Measurements from ENCODE around the gene NR3C2. TPM values are rescaled to one million over a fixed set of nuclear protein-coding genes. Genes with fewer than 3 reads are reported as not detected.
A peak's percentile ranks its signal among the peaks of the same experiment; 100 is the strongest.

NR3C2 gene
- total and polyA plus RNA-seq, 3 experiments from 2014 or later = 5.7 to 7.3 (median 6.3) TPM

GRCh38 chr4:148287111-148287510 is 155.1 kb downstream of the NR3C2 start:
- no peak for DNase-seq
- peaks cover 30 to 76% (median 38%) of the 10 kb centered on the region in 3 donors for H3K4me1 Mint-ChIP-seq
- H3K36me3 ChIP-seq (ENCODE audit: insufficient read depth, low read length) = no peaks in the 10 kb centered on the region
- CTCF ChIA-PET = no interaction called here
- H3K36me3 Mint-ChIP-seq = no peaks in the 10 kb centered on the region
- H3K27ac Mint-ChIP-seq = no peak overlapping the region
- no peak overlapping the region for H3K27ac ChIP-seq (ENCODE audit: low read depth, low read length)
- POLR2A ChIA-PET = no interaction called here
- no peaks in the 10 kb centered on the region for H3K9me3 Mint-ChIP-seq
- H3K27me3 ChIP-seq (ENCODE audit: insufficient read depth, low read length, poor library complexity, severe bottlenecking) = no peaks in the 10 kb centered on the region
- no peak overlapping the region for H3K4me3 ChIP-seq (ENCODE audit: low read length)
- H3K9me3 ChIP-seq (ENCODE audit: low read length) = no peaks in the 10 kb centered on the region
- no peak overlapping the region for H3K4me3 Mint-ChIP-seq
- H3K27me3 Mint-ChIP-seq = peaks cover 0 to 3% of the 10 kb centered on the region in 2 donors
- H3K4me1 ChIP-seq (ENCODE audit: insufficient read depth, low read length) = no peaks in the 10 kb centered on the region

GRCh38 chr4:148286012-148286411 is 156.2 kb downstream of the NR3C2 start:
- no peak overlapping the region for H3K27ac ChIP-seq (ENCODE audit: low read depth, low read length)
- H3K9me3 ChIP-seq (ENCODE audit: low read length) = no peaks in the 10 kb centered on the region
- H3K4me3 ChIP-seq (ENCODE audit: low read length) = no peak overlapping the region
- H3K36me3 Mint-ChIP-seq = no peaks in the 10 kb centered on the region
- H3K4me1 Mint-ChIP-seq = peaks cover 31 to 73% (median 44%) of the 10 kb centered on the region in 3 donors
- no peaks in the 10 kb centered on the region for H3K27me3 ChIP-seq (ENCODE audit: insufficient read depth, low read length, poor library complexity, severe bottlenecking)
- no peak for DNase-seq
- POLR2A ChIA-PET = no interaction called here
- no peaks in the 10 kb centered on the region for H3K36me3 ChIP-seq (ENCODE audit: insufficient read depth, low read length)
- H3K27me3 Mint-ChIP-seq = peaks cover 0 to 3% of the 10 kb centered on the region in 2 donors
- no peaks in the 10 kb centered on the region for H3K4me1 ChIP-seq (ENCODE audit: insufficient read depth, low read length)
- no peak overlapping the region for H3K27ac Mint-ChIP-seq
- CTCF ChIA-PET = no interaction called here
- no peaks in the 10 kb centered on the region for H3K9me3 Mint-ChIP-seq
- no peak overlapping the region for H3K4me3 Mint-ChIP-seq

GRCh38 chr4:148283665-148284064 is 158.5 kb downstream of the NR3C2 start:
- no peaks in the 10 kb centered on the region for H3K9me3 ChIP-seq (ENCODE audit: low read length)
- ChIA-PET CTCF (interaction anchor here (0.9 kb wide), 1 partner anchor 9 kb away, joined by 3 read pairs; no protein-coding TSS in a partner anchor), POLR2A (no interaction called here)
- H3K36me3 ChIP-seq (ENCODE audit: insufficient read depth, low read length) = no peaks in the 10 kb centered on the region
- no peak overlapping the region for H3K27ac ChIP-seq (ENCODE audit: low read depth, low read length)
- no peak overlapping the region for H3K4me3 ChIP-seq (ENCODE audit: low read length)
- DNase-seq = no peak
- no peaks in the 10 kb centered on the region for H3K36me3 Mint-ChIP-seq
- H3K27me3 Mint-ChIP-seq = peaks cover 0 to 3% of the 10 kb centered on the region in 2 donors
- no peaks in the 10 kb centered on the region for H3K4me1 ChIP-seq (ENCODE audit: insufficient read depth, low read length)
- H3K4me3 Mint-ChIP-seq = peak overlapping the region in 1 of 7 donors; percentile 5
- peaks cover 28 to 64% (median 43%) of the 10 kb centered on the region in 3 donors for H3K4me1 Mint-ChIP-seq
- H3K27ac Mint-ChIP-seq = no peak overlapping the region
- H3K9me3 Mint-ChIP-seq = no peaks in the 10 kb centered on the region
- no peaks in the 10 kb centered on the region for H3K27me3 ChIP-seq (ENCODE audit: insufficient read depth, low read length, poor library complexity, severe bottlenecking)

GRCh38 chr4:148278310-148278709 is 163.9 kb downstream of the NR3C2 start:
- no peak overlapping the region for H3K27ac ChIP-seq (ENCODE audit: low read depth, low read length)
- no peak overlapping the region for H3K27ac Mint-ChIP-seq
- POLR2A ChIA-PET = no interaction called here
- H3K36me3 ChIP-seq (ENCODE audit: insufficient read depth, low read length) = no peaks in the 10 kb centered on the region
- CTCF ChIA-PET = no interaction called here
- DNase-seq = no peak
- no peaks in the 10 kb centered on the region for H3K9me3 ChIP-seq (ENCODE audit: low read length)
- H3K36me3 Mint-ChIP-seq = peaks cover 0 to 5% (median 0%) of the 10 kb centered on the region in 3 donors
- peaks cover 0 to 5% of the 10 kb centered on the region in 2 donors for H3K27me3 Mint-ChIP-seq
- H3K27me3 ChIP-seq (ENCODE audit: insufficient read depth, low read length, poor library complexity, severe bottlenecking) = no peaks in the 10 kb centered on the region
- no peak overlapping the region for H3K4me3 ChIP-seq (ENCODE audit: low read length)
- peaks cover 29 to 57% (median 32%) of the 10 kb centered on the region in 3 donors for H3K4me1 Mint-ChIP-seq
- no peaks in the 10 kb centered on the region for H3K4me1 ChIP-seq (ENCODE audit: insufficient read depth, low read length)
- H3K4me3 Mint-ChIP-seq = no peak overlapping the region
- no peaks in the 10 kb centered on the region for H3K9me3 Mint-ChIP-seq

GRCh38 chr4:148275266-148275665 is 166.9 kb downstream of the NR3C2 start:
- POLR2A ChIA-PET = no interaction called here
- H3K4me3 Mint-ChIP-seq = no peak overlapping the region

GRCh38 chr4:148273501-148273986 is 168.7 kb downstream of the NR3C2 start:
- ChIA-PET POLR2A (no interaction called here), CTCF (no interaction called here)
- peak overlapping the region in 1 of 8 donors; percentile 47 for H3K27ac Mint-ChIP-seq

More at GRCh38 chr4:148275266-148275665, 166.9 kb downstream of the NR3C2 start:
- Mint-ChIP-seq H3K36me3 (peaks cover 0 to 5% (median 0%) of the 10 kb centered on the region in 3 donors), H3K27me3 (peaks cover 0 to 1% of the 10 kb centered on the region in 2 donors), H3K9me3 (no peaks in the 10 kb centered on the region), H3K27ac (peak overlapping the region in 1 of 8 donors; percentile 42), H3K4me1 (peaks cover 25 to 67% (median 38%) of the 10 kb centered on the region in 3 donors)
- no peak for DNase-seq
- Histone ChIP-seq H3K27ac (ENCODE audit: low read depth, low read length) (no peak overlapping the region), H3K27me3 (ENCODE audit: insufficient read depth, low read length, poor library complexity, severe bottlenecking) (no peaks in the 10 kb centered on the region), H3K9me3 (ENCODE audit: low read length) (no peaks in the 10 kb centered on the region), H3K36me3 (ENCODE audit: insufficient read depth, low read length) (no peaks in the 10 kb centered on the region), H3K4me1 (ENCODE audit: insufficient read depth, low read length) (no peaks in the 10 kb centered on the region), H3K4me3 (ENCODE audit: low read length) (no peak overlapping the region)
- CTCF ChIA-PET = no interaction called here

GRCh38 chr4:148271166-148271565 is 171.0 kb downstream of the NR3C2 start:
- Histone ChIP-seq H3K27ac (ENCODE audit: low read depth, low read length) (no peak overlapping the region), H3K4me3 (ENCODE audit: low read length) (no peak overlapping the region), H3K4me1 (ENCODE audit: insufficient read depth, low read length) (no peaks in the 10 kb centered on the region), H3K9me3 (ENCODE audit: low read length) (no peaks in the 10 kb centered on the region), H3K36me3 (ENCODE audit: insufficient read depth, low read length) (no peaks in the 10 kb centered on the region), H3K27me3 (ENCODE audit: insufficient read depth, low read length, poor library complexity, severe bottlenecking) (no peaks in the 10 kb centered on the region)
- H3K9me3 Mint-ChIP-seq = no peaks in the 10 kb centered on the region
- H3K27ac Mint-ChIP-seq = no peak overlapping the region
- ChIA-PET CTCF (no interaction called here), POLR2A (no interaction called here)
- peaks cover 0 to 8% (median 1%) of the 10 kb centered on the region in 3 donors for H3K36me3 Mint-ChIP-seq
- peaks cover 0 to 1% of the 10 kb centered on the region in 2 donors for H3K27me3 Mint-ChIP-seq
- no peak overlapping the region for H3K4me3 Mint-ChIP-seq
- DNase-seq = no peak
- H3K4me1 Mint-ChIP-seq = peaks cover 20 to 61% (median 39%) of the 10 kb centered on the region in 3 donors

More at GRCh38 chr4:148273501-148273986, 168.7 kb downstream of the NR3C2 start:
- no peak overlapping the region for H3K27ac ChIP-seq (ENCODE audit: low read depth, low read length)
- no peaks in the 10 kb centered on the region for H3K27me3 ChIP-seq (ENCODE audit: insufficient read depth, low read length, poor library complexity, severe bottlenecking)
- Mint-ChIP-seq H3K9me3 (no peaks in the 10 kb centered on the region), H3K4me1 (peaks cover 23 to 66% (median 47%) of the 10 kb centered on the region in 3 donors), H3K27me3 (peaks cover 0 to 1% of the 10 kb centered on the region in 2 donors), H3K4me3 (peak overlapping the region in 1 of 7 donors; percentile 8), H3K36me3 (peaks cover 0 to 8% (median 1%) of the 10 kb centered on the region in 3 donors)
- no peak for DNase-seq
- H3K4me3 ChIP-seq (ENCODE audit: low read length) = no peak overlapping the region
- no peaks in the 10 kb centered on the region for H3K36me3 ChIP-seq (ENCODE audit: insufficient read depth, low read length)
- H3K9me3 ChIP-seq (ENCODE audit: low read length) = no peaks in the 10 kb centered on the region
- H3K4me1 ChIP-seq (ENCODE audit: insufficient read depth, low read length) = no peaks in the 10 kb centered on the region

- H3K4me1 ChIP-seq (ENCODE audit: insufficient read depth, low read length) = no peaks in the 10 kb centered on the region
- ChIA-PET POLR2A (interaction anchor here (0.5 kb wide), 1 partner anchor 175 kb away, joined by 3 read pairs; no protein-coding TSS in a partner anchor), CTCF (no interaction called here)
- no peak overlapping the region for H3K27ac ChIP-seq (ENCODE audit: low read depth, low read length)
- no peaks in the 10 kb centered on the region for H3K9me3 Mint-ChIP-seq
- no peak overlapping the region for H3K27ac Mint-ChIP-seq
- no peaks in the 10 kb centered on the region for H3K27me3 ChIP-seq (ENCODE audit: insufficient read depth, low read length, poor library complexity, severe bottlenecking)
- no peaks in the 10 kb centered on the region for H3K9me3 ChIP-seq (ENCODE audit: low read length)
- H3K27me3 Mint-ChIP-seq = peaks cover 0 to 1% of the 10 kb centered on the region in 2 donors
- no peak overlapping the region for H3K4me3 ChIP-seq (ENCODE audit: low read length)
- peaks cover 22 to 63% (median 42%) of the 10 kb centered on the region in 3 donors for H3K4me1 Mint-ChIP-seq
- H3K4me3 Mint-ChIP-seq = no peak overlapping the region
- no peak for DNase-seq
- peaks cover 0 to 8% (median 1%) of the 10 kb centered on the region in 3 donors for H3K36me3 Mint-ChIP-seq
- H3K36me3 ChIP-seq (ENCODE audit: insufficient read depth, low read length) = no peaks in the 10 kb centered on the region
Measured at GRCh38 chr4:148270630-148271029, 171.6 kb downstream of the NR3C2 start.

Measured in CD8-positive, alpha-beta memory T cell (primary cell).